ENCODE measurements around the gene PTH2.
A peak's percentile ranks its signal among the peaks of the same experiment; 100 is the strongest.

The PTH2 gene

DNA sequence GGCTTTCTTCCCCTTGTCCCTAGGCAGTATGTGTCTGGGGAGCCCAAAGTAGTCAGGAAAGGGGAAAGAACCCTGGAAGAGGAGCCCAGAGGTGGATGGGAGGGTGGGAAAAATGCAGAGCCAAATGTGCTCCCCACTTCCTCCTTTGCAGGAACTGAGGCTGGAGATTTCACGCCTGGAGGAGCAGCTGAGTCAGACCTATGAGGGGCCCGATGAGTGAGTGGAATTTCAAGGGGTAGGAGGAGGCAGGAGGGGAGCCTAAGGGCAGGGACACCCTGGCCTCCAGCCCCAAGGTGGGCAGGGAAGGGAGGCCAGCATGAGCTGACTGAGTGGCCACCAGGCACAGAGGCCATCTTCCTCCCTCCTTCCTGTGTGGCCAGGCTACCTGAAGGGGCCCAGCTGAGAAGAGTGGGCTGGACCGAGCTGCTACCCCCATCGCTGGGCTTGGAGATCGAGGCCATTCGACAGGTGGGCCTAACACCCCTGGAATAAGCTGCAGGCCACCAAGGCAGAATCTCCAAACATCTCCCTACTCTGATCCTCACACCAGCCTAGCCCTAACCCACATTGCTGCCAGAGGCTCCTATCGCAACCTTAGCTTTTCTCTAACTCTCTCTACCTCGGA lies 14.3 kb downstream of the PTH2 start:
- TF ChIP-seq, protein P1, sequence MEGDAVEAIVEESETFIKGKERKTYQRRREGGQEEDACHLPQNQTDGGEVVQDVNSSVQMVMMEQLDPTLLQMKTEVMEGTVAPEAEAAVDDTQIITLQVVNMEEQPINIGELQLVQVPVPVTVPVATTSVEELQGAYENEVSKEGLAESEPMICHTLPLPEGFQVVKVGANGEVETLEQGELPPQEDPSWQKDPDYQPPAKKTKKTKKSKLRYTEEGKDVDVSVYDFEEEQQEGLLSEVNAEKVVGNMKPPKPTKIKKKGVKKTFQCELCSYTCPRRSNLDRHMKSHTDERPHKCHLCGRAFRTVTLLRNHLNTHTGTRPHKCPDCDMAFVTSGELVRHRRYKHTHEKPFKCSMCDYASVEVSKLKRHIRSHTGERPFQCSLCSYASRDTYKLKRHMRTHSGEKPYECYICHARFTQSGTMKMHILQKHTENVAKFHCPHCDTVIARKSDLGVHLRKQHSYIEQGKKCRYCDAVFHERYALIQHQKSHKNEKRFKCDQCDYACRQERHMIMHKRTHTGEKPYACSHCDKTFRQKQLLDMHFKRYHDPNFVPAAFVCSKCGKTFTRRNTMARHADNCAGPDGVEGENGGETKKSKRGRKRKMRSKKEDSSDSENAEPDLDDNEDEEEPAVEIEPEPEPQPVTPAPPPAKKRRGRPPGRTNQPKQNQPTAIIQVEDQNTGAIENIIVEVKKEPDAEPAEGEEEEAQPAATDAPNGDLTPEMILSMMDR (IDR thresholded peaks at IDR 0.05; ENCODE audit: low read depth, low read length): no peak
- Histone ChIP-seq H3K27me3 (ENCODE audit: insufficient read depth, low read depth, severe bottlenecking) (no peaks in the 10 kb centered on the region), H3K36me3 (no peaks in the 10 kb centered on the region), H3K9me3 (ENCODE audit: severe bottlenecking) (no peaks in the 10 kb centered on the region), H3K27ac (peak overlapping the region; percentile 40), H3K4me3 (ENCODE audit: low read depth, low read length) (no peak overlapping the region)
- no peak for DNase-seq

DNA sequence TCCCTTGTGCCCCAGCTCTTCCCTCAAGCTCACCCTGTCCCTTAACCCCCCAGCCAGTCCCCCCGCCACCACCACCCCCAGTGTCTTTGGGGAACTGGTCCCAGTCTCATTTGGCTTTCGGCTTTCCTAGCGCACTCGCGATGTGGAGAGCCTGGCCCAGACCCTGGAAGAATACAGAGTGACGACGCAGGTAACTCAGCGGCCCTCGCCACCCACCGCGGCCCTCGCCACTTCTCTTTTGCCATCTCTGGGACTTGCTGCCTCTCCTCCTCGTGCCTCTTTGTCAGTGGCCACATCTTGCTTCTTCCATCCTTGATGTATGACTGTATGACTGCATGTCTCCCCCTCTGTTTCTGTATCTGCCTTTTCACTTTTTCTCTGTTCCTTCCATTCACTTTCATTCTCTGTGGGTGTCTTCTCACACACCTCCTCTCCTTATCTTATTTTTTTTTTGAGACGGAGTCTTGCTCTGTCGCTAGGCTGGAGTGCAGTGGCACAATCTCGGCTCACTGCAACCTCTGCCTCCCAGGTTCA lies 15.7 kb downstream of the PTH2 start:
- Histone ChIP-seq H3K4me3 (ENCODE audit: low read depth, low read length) (no peak overlapping the region), H3K27ac (no peak overlapping the region), H3K36me3 (no peaks in the 10 kb centered on the region), H3K9me3 (ENCODE audit: severe bottlenecking) (no peaks in the 10 kb centered on the region), H3K27me3 (ENCODE audit: insufficient read depth, low read depth, severe bottlenecking) (no peaks in the 10 kb centered on the region)
- TF ChIP-seq, protein P1 (IDR thresholded peaks at IDR 0.05; ENCODE audit: low read depth, low read length): no peak
- DNase-seq: no peak

DNA sequence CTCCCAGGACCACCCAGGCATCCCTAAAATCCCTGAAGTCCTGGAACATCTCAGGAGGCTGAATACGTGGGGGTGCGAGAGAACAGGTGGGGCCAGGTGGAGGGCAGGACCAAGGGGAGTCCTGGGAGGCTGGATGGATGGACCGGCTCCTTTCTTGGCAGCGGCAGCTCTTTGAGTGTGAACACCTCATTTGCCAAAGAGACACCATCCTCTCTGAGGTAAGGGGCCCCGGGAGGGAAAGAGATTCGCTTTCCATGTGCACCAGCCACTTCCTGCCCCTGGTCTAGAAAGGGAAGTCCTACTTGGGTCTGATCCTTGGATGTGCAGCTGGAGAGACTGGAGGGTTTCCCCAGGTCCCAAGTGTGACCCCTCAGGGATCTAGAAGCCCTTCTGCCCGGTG lies 16.2 kb downstream of the PTH2 start:
- no peaks in the 10 kb centered on the region for H3K36me3 ChIP-seq
- no peaks in the 10 kb centered on the region for H3K27me3 ChIP-seq (ENCODE audit: insufficient read depth, low read depth, severe bottlenecking)
- DNase-seq: no peak
- H3K27ac ChIP-seq: no peak overlapping the region
- H3K9me3 ChIP-seq (ENCODE audit: severe bottlenecking): no peaks in the 10 kb centered on the region
- TF ChIP-seq, protein P1 (IDR thresholded peaks at IDR 0.05; ENCODE audit: low read depth, low read length): no peak
- no peak overlapping the region for H3K4me3 ChIP-seq (ENCODE audit: low read depth, low read length)

DNA sequence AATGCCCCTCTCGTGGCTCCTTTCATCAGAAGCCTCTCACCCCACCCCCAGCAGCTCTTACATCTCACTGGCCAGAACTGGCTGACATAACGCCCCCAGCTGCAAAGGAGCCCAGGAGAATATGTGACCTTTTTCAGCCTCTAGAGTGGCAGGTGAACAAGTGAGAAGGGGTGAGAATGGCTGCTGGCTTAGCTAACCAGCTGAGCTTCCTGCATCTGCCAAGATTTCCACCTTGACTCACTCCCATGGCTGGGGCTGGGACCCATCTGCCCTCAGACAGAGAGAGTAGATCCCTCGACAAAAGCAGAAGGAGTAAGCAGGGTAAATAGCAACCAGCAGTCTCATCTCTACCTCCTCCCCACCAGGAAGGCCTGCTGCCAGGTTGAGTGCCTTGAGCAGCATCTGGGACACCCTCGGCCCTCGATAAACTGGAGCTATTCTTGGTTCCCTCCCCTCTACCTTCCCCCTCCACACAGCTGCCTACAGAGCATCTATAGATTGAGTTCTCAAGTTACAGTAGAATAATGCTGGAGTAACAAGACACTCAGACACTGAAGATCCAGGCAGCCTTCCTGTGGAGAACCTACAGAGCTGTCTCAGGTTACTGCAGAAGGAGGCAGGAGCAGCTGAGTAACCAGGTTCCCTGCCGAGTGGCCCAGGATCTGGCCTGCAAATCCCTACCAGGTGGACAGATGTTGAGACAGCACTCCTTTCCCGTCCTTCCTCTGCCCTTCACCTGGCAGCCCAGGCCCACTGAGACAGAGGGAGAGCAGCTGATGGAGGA lies 19.6 kb downstream of the PTH2 start:
- H3K4me3 ChIP-seq (ENCODE audit: low read depth, low read length): no peak overlapping the region
- H3K27ac ChIP-seq: peak overlapping the region; percentile 77
- DNase-seq: peak; percentile 63

DNA sequence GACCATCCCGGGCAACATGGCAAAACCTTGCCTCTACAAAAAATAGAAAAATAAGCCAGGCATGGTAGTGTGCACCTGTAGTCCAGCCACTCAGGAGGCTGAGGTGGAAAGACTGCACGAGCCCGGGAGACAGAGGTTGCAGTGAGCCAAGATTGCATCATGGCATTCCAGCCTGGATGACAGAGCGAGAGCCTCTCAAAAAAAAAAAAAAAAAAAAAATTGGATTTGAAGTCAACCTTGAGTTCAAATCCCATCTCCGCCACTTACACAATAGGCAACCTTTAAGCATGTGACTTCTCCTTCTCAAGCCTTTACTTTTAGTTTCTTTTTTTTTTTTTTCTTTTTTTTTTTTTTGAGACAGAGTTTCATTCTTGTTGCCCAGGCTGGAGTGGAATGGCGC lies 23.2 kb downstream of the PTH2 start:
- TF ChIP-seq, protein P1 (IDR thresholded peaks at IDR 0.05; ENCODE audit: low read depth, low read length): no peak
- Histone ChIP-seq H3K9me3 (ENCODE audit: severe bottlenecking) (no peaks in the 10 kb centered on the region), H3K36me3 (no peaks in the 10 kb centered on the region), H3K27ac (no peak overlapping the region), H3K27me3 (ENCODE audit: insufficient read depth, low read depth, severe bottlenecking) (no peaks in the 10 kb centered on the region), H3K4me3 (ENCODE audit: low read depth, low read length) (no peak overlapping the region)
- DNase-seq: no peak

More for the DNA sequence above, 19.6 kb downstream of the PTH2 start:
- no peaks in the 10 kb centered on the region for H3K9me3 ChIP-seq (ENCODE audit: severe bottlenecking)
- TF ChIP-seq, protein P1 (IDR thresholded peaks at IDR 0.05; ENCODE audit: low read depth, low read length): no peak
- H3K27me3 ChIP-seq (ENCODE audit: insufficient read depth, low read depth, severe bottlenecking): no peaks in the 10 kb centered on the region
- H3K36me3 ChIP-seq: no peaks in the 10 kb centered on the region

Data from WERI-Rb-1 (cell line).